Cortex of kidney (tissue), 1 donor: ENCODE data around the gene B4GALT4.

ENCODE experiments used
- DNase-seq: peaks from one replicate; lab custom pipeline; 2025; lab: John Stamatoyannopoulos, UW

The B4GALT4 gene

GRCh38 chr3:119237299-119237698, 3.4 kb downstream of the B4GALT4 start:
- DNase-seq = no peak

GRCh38 chr3:119236756-119237155, 3.9 kb downstream of the B4GALT4 start:
- DNase-seq = no peak

GRCh38 chr3:119235151-119235550, 5.5 kb downstream of the B4GALT4 start:
- no peak for DNase-seq

DNA sequence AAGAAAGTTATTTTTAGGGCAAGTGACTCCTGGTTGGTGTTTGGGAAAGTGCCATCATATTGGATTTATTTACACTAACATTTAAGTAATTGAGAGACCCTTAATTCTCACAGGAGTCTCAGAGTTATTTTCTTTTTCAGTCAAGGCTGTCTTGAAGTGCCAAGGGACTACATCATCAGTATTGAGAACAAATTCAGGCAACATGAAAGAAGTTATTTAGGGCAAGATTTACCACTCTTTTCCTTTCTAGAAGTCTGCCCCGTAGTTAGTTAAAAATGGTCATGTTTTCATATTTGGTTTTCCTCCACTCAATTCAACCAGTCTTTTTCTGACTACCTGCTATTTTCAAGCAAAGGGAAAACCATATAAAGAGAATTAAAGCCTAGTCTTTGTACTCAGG, 6.1 kb downstream of the B4GALT4 start:
- no peak for DNase-seq

DNA sequence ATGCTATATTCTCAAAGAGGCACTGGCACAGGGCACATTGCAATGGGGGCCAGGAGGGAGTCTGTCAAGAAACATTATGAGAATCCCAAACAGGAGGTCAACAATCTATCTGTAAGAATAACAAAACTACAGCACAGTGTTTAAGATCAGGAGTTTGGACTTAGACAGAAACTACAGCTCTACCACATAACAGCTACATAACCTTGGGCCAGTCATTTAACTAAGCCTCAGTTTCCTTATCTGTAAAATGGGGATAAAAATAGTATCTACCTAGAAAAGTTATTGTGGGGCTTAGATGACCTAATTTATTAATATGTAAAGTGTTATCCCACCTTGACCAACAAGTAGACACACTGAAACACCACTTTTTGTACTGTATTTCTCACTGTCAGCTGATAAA, 9.9 kb downstream of the B4GALT4 start:
- no peak for DNase-seq

DNA sequence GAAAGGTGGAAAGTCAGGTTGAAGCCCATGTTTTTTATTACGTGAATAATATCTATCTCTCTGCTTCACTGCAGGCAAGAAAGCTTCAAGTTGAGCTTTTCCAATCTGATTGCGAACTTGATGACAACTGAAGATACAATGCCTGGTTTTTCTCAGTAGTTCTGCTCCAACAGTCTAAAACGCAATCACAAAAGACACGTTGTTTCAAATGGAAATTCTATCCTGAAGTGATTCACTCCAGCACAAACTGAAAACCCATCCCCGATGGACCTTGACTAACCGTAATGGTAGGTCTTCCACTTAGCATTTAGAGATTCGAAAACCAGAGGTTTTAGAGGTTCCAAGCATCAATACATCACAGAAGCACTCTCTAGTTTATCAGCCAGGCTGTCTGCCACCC, 10.6 kb downstream of the B4GALT4 start:
- no peak for DNase-seq

DNA sequence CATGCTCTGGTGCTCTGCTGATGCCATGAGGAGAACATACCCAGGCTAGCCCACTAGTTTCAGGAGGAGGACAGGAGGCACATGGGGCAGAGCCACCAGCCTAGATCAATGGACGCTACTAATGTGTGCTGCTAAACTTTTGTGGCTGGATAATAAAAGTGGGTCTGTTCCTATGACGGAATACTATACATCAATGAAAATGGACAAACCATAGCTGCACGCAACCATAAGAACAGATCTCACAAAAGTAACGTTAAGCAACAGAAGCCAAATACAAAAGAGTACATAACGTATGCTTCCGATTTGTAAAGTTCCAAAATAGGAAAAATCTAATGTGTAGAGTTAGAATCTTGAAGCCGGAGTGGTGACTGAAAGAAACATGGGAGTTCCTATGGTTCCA, 11.5 kb downstream of the B4GALT4 start:
- DNase-seq = no peak

DNA sequence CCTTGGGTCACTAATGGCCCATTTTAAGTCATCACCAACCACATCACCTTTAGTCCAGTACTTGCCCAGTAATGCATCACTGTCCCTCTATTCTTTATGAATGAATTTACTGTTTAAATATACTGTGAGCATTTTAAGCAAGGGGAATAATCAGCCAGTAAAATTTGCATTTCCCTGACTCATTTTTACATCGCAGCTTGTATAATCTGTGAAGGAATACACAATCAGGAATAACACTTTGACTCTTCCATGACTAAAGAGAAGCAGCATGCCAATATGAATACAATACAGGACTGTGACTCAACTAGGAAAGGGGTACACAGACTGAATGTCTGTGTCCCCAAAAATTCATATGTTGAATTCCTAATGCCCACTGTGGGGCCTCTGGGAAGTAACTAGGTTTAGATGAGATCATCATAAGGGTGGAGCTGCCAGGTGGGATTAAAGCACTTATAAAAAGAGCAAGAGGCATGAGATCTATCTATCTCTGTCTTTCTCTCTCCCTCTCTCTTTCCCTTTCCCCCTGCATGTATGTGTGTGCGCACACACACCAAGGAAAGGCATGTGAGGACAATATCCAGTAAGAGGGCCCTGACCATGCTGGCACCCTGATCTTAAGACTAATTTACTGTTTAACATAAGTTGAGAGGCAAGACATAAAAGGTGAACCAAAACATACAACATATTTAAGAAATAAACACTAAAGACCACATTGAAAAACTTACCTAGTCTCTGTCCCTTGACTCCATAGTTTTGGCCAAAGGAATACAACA, 12.1 kb downstream of the B4GALT4 start:
- DNase-seq = no peak

GRCh38 chr3:119227070-119227850, 13.4 kb downstream of the B4GALT4 start:
- no peak for DNase-seq

GRCh38 chr3:119225121-119225520, 15.6 kb downstream of the B4GALT4 start:
- no peak for DNase-seq

- DNase-seq = no peak
Observed at GRCh38 chr3:119223511-119223910, 17.2 kb downstream of the B4GALT4 start.

- no peak for DNase-seq
Observed at GRCh38 chr3:119222391-119222790, 18.3 kb downstream of the B4GALT4 start.

DNA sequence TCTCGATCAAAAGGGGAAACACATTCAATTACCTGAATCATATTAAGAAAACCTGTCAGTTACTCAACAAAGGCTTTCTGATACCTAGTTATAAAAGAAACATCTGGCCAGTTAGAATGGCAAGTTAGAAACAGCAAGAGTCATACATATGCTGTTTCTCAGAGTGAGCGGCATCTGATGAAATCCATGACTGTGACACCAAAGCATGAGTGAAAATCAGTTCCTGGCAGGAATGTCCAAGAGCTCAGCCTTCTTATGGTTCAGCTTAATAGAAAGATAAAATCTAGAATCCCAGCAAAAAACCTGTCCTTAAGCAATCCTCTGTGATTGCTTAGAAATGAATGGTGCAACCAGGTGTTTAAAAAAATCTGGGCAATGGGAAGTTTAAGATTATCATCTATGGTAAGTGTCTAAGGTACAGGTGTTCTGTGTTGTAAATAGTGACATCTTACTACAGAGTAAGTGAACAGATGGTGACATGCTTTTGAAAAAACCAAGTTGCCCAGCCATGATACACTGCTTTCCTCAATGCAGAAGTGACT, 18.8 kb downstream of the B4GALT4 start:
- DNase-seq = no peak

DNA sequence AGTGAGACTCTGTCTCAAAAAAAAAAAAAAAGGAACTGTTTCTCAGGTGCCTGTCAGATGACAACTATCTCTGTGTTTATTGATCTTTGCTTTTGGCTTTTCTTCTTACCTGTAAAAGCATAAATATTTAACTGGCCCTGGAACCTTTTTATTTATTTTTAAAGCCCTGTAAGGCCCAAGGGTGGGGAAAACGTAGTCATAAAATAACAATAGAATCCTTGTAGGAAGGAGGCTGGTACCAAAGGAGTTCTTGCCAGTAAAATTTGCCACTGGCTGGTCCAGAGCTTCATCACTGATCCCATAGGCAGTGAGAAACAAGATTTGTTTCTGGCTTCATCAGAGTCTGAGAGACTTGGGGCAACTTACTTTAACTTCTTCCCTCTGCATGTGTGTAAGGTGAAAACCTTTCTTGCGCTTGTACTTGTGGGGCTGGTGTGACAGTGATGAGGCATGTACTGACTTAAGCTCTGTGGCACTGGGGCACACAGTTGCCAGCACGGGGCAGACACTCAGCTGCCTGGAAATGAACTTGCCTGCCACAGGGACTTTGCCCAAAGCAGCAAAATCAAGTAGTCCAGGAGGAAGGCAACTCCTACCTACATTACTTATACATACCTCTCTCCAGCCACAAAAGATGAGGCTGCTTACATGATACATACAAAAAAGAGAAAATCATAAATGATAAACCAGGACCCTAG, 19.6 kb downstream of the B4GALT4 start:
- no peak for DNase-seq

- no peak for DNase-seq
Observed at GRCh38 chr3:119220198-119220597, 20.5 kb downstream of the B4GALT4 start.

DNA sequence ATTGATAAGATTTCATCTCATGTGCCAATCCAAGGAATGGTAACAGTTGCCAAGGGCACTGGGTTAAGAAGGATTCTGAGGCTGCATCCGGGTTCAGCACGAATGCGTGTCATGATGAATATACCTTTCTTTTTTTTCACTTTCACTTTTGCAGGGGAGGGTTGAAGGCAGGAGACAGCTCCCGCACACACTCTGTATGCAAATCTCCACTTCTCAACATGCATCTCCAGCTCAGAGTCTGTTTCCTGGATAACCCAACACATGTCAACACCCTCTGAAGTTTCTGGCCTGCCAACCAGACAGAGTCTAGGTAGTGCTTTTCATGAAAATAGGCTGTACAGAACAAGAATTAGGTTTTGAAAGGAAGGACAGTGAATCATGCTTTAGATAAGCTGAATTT, 21.6 kb downstream of the B4GALT4 start:
- DNase-seq = no peak

DNA sequence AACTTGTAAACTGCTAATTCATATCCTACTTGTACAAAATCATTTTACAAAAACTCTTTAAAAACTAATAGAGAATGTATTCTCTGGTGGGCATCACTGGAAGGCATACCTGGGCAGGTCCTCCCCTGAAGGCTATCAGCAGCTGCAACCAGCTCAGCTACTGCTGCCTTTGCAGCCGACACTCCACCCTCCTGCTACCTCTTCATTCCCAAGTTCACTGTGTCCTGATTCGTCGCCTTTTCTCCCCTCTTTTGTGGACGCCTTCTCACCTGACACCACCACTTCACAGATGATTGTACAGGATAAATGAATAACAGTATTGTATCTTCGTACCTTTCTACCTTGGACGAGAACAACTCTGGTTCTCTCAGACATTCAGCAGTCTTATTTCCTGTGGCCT, 28.9 kb downstream of the B4GALT4 start:
- DNase-seq = no peak

DNA sequence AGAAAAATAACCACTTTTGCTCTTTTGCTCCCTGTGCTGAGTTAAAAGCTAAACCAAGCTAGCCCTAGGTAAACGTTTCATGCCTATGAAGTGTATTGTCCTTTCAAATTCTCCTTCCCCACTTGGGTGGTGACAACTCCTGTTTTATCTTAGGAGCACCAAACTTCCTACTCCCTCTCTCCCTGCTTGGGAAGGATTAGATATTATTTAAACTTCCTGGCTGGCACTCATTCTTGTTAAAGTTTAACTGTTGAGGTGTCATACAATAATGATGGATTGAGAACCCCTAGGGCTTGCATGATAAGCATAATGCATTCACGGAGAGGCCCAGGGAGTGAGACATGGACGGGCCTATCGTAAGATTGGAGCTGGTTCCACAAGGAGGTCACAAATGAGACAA, 29.5 kb downstream of the B4GALT4 start:
- no peak for DNase-seq

GRCh38 chr3:119207512-119207875, 33.2 kb downstream of the B4GALT4 start:
- no peak for DNase-seq

DNA sequence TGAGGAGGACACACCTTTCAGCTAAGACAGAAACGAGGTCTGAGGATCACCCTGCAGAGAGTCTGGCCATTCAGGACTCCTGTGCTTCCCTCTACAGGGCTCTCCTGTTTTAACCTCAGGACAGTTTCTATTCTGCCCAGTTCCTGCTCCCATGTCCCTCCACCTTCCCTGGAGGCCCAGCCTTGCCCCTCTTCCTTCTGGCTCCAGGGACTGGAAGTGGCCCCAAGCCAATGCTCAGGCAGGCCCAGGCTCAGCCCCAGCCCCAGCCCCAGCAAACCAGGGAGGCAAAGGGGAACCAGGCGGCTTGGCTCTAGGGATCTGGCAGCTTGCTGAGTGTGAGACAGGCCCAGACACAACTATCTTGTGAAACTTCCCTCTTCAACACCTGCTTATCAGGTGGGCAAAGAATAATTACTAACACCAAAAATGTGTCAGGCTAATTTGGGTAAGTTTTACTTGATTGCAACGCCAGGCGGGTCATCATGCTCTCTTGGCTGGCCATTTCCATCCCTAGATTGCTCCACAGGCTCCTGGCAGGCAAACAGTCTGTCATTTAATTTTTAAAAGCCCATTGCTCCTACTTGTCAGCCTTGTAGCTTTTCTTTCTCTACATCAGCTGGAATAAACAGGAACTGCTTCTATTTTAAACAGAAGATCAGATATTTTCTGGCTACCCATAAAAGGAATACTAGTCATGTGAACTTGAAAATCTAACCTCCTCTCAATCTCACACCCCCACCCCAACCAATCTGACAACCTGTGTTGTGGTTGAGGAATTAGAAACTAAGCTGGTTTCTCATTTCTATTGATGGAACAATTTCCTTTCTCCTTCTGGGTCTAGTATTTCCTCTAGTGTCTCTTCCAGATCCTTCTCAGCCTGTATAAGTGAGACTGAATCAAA, 33.8 kb downstream of the B4GALT4 start:
- DNase-seq = no peak

DNA sequence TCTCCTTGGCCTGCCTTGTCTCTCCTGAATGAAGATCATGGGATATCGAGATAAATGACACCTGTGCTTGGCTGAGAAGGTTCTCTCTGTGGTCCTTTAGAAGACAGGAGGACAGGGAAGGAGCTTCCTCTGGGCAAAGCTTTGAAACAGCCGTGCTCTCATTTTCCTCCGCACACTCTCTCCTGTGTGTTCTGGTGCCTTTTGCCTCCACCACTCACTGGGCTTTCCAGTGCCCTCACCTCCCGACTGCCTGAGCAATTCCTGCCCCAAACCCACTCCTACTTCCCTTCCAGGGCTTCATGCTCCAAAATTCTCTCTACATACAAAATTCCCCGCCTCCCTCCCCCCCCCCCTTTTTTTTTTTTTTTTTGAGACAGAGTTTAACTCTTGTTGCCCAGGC, 35.0 kb downstream of the B4GALT4 start:
- no peak for DNase-seq

DNA sequence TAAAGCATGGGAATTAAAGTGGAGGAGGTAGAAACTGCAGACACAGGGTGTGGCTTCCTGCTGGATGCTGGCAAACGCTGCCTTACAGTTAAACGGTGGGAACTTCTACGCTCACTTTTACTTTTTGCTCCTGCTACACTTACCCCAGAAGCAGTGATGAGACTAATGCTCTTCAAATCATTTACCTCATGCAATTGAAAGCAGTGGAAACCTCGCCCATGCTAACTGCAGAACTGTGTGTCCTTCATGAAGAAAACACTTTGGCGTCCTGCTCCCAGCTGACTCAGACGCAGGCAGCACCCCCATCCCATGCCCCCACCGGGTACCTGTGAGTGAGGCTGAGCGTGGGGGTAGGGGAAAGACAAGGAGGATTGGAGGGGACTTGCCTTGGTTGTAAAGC, 35.5 kb downstream of the B4GALT4 start:
- no peak for DNase-seq
